Esophagus (tissue), 2 donors: ENCODE results near the gene ITGB1. TPM values are rescaled to one million over a fixed set of nuclear protein-coding genes. Genes with fewer than 3 reads are reported as not detected.
A peak's percentile ranks its signal among the peaks of the same experiment; 100 is the strongest.

ENCODE experiments used
- H3K27ac ChIP-seq, 2 donors: one replicate each; pipeline ENCODE4 v1.5.1; 2013; ENCODE audit warnings: low read depth in 2 of 2, mild to moderate bottlenecking in 2 of 2, inconsistent platforms in 1 of 2, low read length in 1 of 2, moderate library complexity in 1 of 2
- H3K27me3 ChIP-seq, 2 donors: one replicate each; pipeline ENCODE4 v1.6.1; 2013; ENCODE audit warnings: low read length in 2 of 2, control low read depth in 1 of 2, mild to moderate bottlenecking in 1 of 2; ENCODE audit not compliant: insufficient read depth in 2 of 2, control insufficient read depth in 1 of 2
- H3K36me3 ChIP-seq, 2 donors: one replicate each; pipeline ENCODE4 v1.6.1; 2013; ENCODE audit warnings: low read length in 1 of 2; ENCODE audit not compliant: control insufficient read depth in 2 of 2, insufficient read depth in 2 of 2
- H3K4me1 ChIP-seq, 2 donors: one replicate each; pipeline ENCODE4 v1.6.1; 2013; ENCODE audit warnings: low read length in 1 of 2; ENCODE audit not compliant: control insufficient read depth in 2 of 2, insufficient read depth in 2 of 2
- H3K4me3 ChIP-seq, 2 donors: one replicate each; pipeline ENCODE4 v1.5.1; 2013; ENCODE audit warnings: low read length in 2 of 2, mild to moderate bottlenecking in 2 of 2, low read depth in 1 of 2, moderate library complexity in 1 of 2
- H3K9me3 ChIP-seq, 2 donors: one replicate each; pipeline ENCODE4 v1.6.1; 2013; ENCODE audit warnings: mild to moderate bottlenecking in 2 of 2, low read depth in 1 of 2, low read length in 1 of 2, moderate library complexity in 1 of 2; ENCODE audit not compliant: control insufficient read depth in 2 of 2, insufficient read depth in 1 of 2
- WGBS, 2 donors: extraction: QIAGEN DNeasy Blood & Tissue Kit; methylation state at CpG; one replicate each; pipeline ENCODE4 v1.1.7; 2013; 5-methylcytosine and 5-hydroxymethylcytosine counted together
- polyA plus RNA-seq, 2 donors: library from polyadenylated mRNA; stranded (reverse); fragments of 200-250 nt; gene quantifications; one replicate each; pipeline ENCODE4 v1.2.3, GENCODE V29; 2013
- donor health status: healthy with polysubstance abuse.
- donor health status: Bipolar disorder and iron deficiency.

The ITGB1 gene
- polyA plus RNA-seq, 2 donors = 44.2 to 75.9 TPM

- Histone ChIP-seq H3K27ac (peak overlapping the region; percentile 94 to 96), H3K4me1 (peaks cover 2% of the 10 kb centered on the region in 2 donors), H3K4me3 (peak overlapping the region; percentile 82 to 96), H3K9me3 (no peaks in the 10 kb centered on the region), H3K27me3 (no peaks in the 10 kb centered on the region), H3K36me3 (no peaks in the 10 kb centered on the region)
- 0 to 1% methylated on average over 70 to 87 of the region's 87 CpGs for WGBS, 2 donors
These were observed 517 bp downstream of the ITGB1 start for GRCh38 chr10:32957341-32958084.

- Histone ChIP-seq H3K9me3 (no peaks in the 10 kb centered on the region), H3K27ac (peak overlapping the region; percentile 49 to 96), H3K27me3 (no peaks in the 10 kb centered on the region), H3K36me3 (no peaks in the 10 kb centered on the region), H3K4me1 (peaks cover 2% of the 10 kb centered on the region in 2 donors), H3K4me3 (peak overlapping the region; percentile 47 to 82)
- 14 to 19% methylated on average over 13 of the region's 13 CpGs for WGBS, 2 donors
These were observed 1.4 kb downstream of the ITGB1 start for GRCh38 chr10:32956365-32957197.

GRCh38 chr10:32955790-32956189 is 2.2 kb downstream of the ITGB1 start:
- no peak overlapping the region for H3K27ac ChIP-seq
- peak overlapping the region in 1 of 2 donors; percentile 82 for H3K4me3 ChIP-seq
- 0 to 10% methylated on average over 1 of the region's 1 CpG for WGBS, 2 donors
- H3K9me3 ChIP-seq = no peaks in the 10 kb centered on the region
- H3K4me1 ChIP-seq = peaks cover 0 to 2% of the 10 kb centered on the region in 2 donors
- H3K36me3 ChIP-seq = no peaks in the 10 kb centered on the region
- H3K27me3 ChIP-seq = no peaks in the 10 kb centered on the region

GRCh38 chr10:32955299-32955772 is 2.7 kb downstream of the ITGB1 start:
- Histone ChIP-seq H3K36me3 (no peaks in the 10 kb centered on the region), H3K4me1 (peaks cover 0 to 2% of the 10 kb centered on the region in 2 donors), H3K27ac (no peak overlapping the region), H3K4me3 (peak overlapping the region in 1 of 2 donors; percentile 82), H3K27me3 (no peaks in the 10 kb centered on the region), H3K9me3 (no peaks in the 10 kb centered on the region)
- 20 to 31% methylated on average over 4 of the region's 4 CpGs for WGBS, 2 donors

GRCh38 chr10:32954545-32955298 is 3.3 kb downstream of the ITGB1 start:
- no peaks in the 10 kb centered on the region for H3K36me3 ChIP-seq
- H3K4me3 ChIP-seq = peak overlapping the region in 1 of 2 donors; percentile 82
- peaks cover 0 to 2% of the 10 kb centered on the region in 2 donors for H3K4me1 ChIP-seq
- WGBS, 2 donors = 27 to 31% methylated on average over 8 of the region's 8 CpGs
- no peak overlapping the region for H3K27ac ChIP-seq
- no peaks in the 10 kb centered on the region for H3K27me3 ChIP-seq
- H3K9me3 ChIP-seq = no peaks in the 10 kb centered on the region

GRCh38 chr10:32954080-32954479 is 4.0 kb downstream of the ITGB1 start:
- no peak overlapping the region for H3K4me3 ChIP-seq
- no peaks in the 10 kb centered on the region for H3K36me3 ChIP-seq
- no peak overlapping the region for H3K27ac ChIP-seq
- no peaks in the 10 kb centered on the region for H3K27me3 ChIP-seq
- H3K4me1 ChIP-seq = peaks cover 0 to 2% of the 10 kb centered on the region in 2 donors
- no peaks in the 10 kb centered on the region for H3K9me3 ChIP-seq

- H3K27ac ChIP-seq = no peak overlapping the region
- 44 to 48% methylated on average over 6 of the region's 6 CpGs for WGBS, 2 donors
- no peaks in the 10 kb centered on the region for H3K27me3 ChIP-seq
- peaks cover 0 to 4% of the 10 kb centered on the region in 2 donors for H3K4me1 ChIP-seq
- H3K36me3 ChIP-seq = no peaks in the 10 kb centered on the region
- H3K9me3 ChIP-seq = no peaks in the 10 kb centered on the region
- no peak overlapping the region for H3K4me3 ChIP-seq
These were observed 4.6 kb downstream of the ITGB1 start for GRCh38 chr10:32953277-32953927.

GRCh38 chr10:32952541-32953276 is 5.3 kb downstream of the ITGB1 start:
- H3K4me1 ChIP-seq = peaks cover 0 to 5% of the 10 kb centered on the region in 2 donors

More at GRCh38 chr10:32952541-32953276, 5.3 kb downstream of the ITGB1 start:
- H3K27me3 ChIP-seq = no peaks in the 10 kb centered on the region
- H3K36me3 ChIP-seq = no peaks in the 10 kb centered on the region
- WGBS, 2 donors = 82 to 84% methylated on average over 4 of the region's 4 CpGs
- H3K27ac ChIP-seq = no peak overlapping the region
- H3K4me3 ChIP-seq = no peak overlapping the region
- H3K9me3 ChIP-seq = no peaks in the 10 kb centered on the region
